Activated naive CD4-positive, alpha-beta T cell treated with anti-CD3 and anti-CD28 coated beads, Interleukin-2, amount 50 U/mL, for 16 hours (primary cell): Measurements from ENCODE around the gene USP28.

Experiments used
- DNase-seq: peaks from one replicate; pipeline ENCODE4 v3.0.0-alpha.2; 2020

The USP28 gene

GRCh38 chr11:113876074-113876797 is 864 bp upstream of the USP28 start:
- DNase-seq: no peak

- DNase-seq: no peak
Observed at GRCh38 chr11:113874581-113875233, 665 bp downstream of the USP28 start.

GRCh38 chr11:113874096-113874495 is 1.3 kb downstream of the USP28 start:
- no peak for DNase-seq

DNA sequence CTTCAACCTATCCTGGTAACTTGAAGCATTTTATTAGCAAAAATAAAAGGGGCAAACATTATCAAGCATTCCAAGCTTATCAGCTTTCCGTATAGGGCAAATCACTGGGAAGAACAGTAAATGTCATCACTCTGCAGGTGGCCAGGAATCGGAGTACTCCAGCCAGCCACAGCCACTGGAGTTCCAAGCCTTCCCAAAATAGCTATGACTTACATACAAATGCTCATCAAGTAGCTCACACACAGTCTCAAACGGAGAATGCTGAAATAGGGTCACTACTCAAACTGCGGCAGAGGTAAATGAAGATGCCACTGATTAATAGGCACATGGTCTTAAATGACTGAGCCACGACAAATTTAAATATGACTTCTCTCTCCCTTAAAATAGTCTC is 2.1 kb downstream of the USP28 start:
- DNase-seq: no peak

- DNase-seq: no peak
Observed at GRCh38 chr11:113871336-113871735, 4.0 kb downstream of the USP28 start.

DNA sequence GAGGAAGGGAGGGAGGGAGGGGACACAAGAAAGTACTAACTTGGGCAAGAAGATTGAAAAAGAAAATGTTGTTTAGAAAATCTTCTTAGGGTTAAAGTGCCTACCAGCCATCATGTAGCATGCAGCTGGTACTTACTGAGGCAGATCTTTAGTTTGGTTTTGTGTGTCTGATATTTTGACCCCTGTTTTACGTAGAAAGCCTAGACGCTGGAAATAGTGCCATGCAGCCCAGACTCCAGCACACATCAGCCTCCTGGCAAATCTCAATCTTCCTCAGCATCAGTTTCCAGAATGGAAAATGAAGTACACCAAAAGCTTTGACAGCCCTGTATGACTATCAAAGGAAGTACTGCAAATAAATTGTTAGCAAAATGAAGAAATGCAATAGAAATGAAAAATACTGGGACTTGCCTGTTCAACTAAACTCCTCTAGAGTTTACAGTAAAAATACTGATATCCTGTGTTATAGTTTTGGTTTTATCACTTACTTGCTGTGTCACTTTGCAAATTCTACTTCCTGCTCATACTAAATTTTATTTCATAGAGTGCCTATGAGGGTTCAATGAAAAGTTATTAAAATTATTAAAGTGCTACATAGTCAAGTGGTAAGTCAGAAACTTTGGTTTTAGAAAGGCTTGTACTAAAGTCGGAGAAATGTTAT is 7.4 kb downstream of the USP28 start:
- no peak for DNase-seq

- DNase-seq: no peak
Observed at GRCh38 chr11:113865873-113866272, 9.5 kb downstream of the USP28 start.

- DNase-seq: no peak
Observed at GRCh38 chr11:113864410-113864809, 11.0 kb downstream of the USP28 start.

DNA sequence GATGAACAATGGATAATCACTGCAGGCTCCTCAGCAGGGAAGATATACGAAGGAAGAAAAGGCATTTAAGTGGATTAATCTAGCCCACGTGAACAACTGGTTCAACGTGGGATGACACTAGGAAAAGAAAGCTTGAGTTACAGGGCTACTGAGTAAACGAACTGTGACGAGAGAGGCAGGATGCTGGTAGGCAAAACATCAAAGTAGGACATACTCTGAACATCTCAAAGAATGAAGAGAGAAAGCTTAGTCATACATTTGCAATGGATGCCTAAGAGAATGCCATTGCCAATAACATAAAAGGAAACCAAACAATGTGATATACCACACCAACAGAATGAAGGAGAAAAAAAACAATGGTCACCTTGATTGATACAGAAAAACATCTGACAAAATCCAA is 12.9 kb downstream of the USP28 start:
- no peak for DNase-seq

DNA sequence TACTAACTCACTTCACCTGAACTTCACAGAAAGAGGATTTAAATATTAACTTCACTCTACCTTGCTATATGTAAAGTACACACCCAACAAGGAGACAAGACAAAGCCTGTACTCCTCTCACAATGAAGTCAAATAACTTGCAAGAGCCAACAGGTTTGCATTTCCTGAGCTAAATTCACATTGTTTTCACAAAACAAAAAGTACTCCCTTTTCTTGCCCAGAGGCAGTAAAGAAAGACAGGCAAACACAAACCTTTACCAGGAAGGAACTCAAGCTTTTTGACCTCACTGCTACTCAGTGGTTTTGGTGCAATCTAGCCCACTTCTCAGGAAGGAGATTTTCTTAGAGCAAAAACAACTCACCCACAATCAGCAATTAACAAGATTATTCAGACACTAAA is 15.7 kb downstream of the USP28 start:
- no peak for DNase-seq

- no peak for DNase-seq
Observed at GRCh38 chr11:113856966-113857759, 18.2 kb downstream of the USP28 start.

GRCh38 chr11:113855803-113856202 is 19.6 kb downstream of the USP28 start:
- DNase-seq: no peak

DNA sequence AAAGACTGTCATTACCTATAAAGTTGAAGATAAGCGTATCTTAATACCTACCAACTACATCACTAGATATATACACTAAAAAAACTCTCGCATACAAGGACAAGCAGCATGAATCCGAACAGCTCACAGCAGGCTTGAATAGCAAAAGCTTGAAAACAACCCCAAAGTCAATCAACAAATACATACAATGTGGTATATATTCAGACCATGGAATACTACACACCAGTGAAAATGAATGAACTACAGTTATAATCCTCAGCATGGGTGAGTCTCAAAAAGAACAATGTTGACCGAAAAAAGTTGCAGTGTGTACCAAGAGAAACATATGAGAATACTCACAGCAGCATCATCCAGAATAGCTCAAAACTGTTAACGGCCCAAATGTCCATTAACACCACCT is 25.2 kb downstream of the USP28 start:
- DNase-seq: no peak

DNA sequence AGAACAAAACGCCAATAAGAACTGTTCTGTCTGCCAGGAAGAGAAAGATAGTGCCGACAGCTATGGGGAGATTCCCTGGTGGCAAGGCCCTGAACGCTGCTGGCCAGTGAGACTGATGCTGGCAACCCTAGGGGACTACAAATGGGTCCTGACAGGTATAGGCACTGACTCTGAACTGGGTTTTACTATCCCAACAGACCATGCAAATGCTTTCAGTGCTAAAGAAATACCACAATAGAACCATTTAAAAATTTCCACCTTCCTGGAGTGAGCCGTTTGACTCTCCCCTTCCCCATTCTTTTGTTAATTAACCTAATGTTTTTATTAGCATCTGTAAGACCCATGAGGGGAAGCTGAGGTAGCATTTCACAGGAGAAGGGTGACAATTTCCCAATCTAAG is 25.7 kb downstream of the USP28 start:
- no peak for DNase-seq

DNA sequence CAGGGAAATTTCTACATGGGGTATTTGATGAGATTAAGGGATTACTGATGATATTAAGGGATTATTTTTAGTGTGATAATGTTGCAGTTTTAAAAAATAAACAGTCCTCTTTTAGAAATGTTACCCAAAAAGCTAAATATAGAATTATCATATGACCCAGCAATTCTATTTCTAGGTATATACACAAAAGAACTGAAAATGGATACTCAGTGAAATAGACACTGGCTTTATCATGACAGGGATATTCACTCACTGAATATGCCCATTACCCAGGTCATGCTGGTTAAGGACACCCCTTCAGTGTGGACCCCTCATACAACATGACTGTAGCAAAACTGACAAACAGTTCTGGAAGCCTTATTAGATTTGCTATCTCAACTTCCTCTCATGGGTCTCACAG is 27.8 kb downstream of the USP28 start:
- DNase-seq: no peak

GRCh38 chr11:113847111-113847510 is 28.3 kb downstream of the USP28 start:
- DNase-seq: no peak

DNA sequence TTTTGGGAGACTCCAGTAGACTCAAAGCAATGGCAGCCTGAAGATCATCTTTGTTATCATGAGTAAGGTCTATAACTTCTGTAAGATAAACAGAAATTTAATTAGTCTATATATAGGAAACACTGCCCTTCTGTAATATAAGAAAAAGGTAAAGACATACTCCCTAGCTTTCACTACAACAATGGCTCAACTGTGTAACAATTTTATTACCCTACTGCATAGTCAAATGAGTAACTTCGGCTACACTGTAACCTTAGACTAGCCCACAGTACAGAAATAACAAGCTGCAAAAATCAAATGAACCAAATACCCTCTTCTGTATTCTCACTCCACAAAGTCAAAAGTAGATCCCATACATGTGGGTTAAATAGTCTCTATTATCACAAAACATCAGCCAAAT is 33.7 kb downstream of the USP28 start:
- no peak for DNase-seq

DNA sequence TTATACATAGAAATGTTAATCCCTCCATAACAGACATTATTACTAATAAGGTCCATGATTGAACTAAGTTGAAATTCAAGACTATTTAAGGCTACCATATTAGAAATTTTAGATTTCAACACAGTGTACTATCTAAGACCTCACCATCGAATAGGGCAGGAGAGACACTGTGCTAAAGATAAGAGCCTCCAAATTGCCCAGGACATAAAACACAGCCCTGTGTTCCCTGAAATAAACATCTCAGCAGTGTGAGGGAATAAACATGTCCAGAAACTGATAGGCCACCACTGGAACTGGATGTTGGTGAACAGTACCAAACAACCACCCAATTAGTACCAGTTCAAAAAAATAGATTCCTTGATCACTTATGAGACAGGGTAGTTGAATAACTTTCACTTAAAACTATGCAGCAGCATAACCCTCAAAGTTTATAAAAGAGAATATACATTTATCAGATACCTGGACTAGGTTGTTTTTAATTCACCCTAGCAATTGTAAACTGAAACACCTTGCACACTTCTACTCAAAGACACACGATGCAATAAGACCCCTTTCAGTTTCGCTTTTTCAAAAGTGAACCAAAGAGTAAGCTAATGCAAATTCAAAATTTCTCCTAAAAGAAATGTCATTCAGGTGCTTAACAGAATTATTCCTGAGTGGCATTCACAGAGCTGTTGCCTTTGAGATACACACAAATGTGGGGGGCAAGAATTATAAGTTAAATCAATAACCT is 34.3 kb downstream of the USP28 start:
- DNase-seq: no peak

DNA sequence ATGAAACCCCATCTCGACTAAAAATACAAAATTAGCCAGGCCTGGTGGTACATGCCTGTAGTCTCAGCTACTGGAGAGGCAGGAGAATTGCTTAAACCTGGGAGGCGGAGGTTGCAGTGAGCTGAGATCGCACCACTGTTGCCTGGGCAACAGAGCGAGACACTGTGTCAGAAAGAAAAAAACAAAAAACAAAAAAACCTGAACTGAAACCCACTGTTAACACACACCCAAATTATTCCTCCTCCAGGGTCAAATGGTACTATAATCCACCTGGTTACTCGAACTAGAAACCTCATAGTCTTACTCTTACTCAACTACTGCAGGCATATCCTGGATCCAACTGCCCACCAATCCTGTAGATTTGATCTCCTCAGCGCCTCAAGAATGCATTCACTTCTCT is 35.5 kb downstream of the USP28 start:
- DNase-seq: no peak

DNA sequence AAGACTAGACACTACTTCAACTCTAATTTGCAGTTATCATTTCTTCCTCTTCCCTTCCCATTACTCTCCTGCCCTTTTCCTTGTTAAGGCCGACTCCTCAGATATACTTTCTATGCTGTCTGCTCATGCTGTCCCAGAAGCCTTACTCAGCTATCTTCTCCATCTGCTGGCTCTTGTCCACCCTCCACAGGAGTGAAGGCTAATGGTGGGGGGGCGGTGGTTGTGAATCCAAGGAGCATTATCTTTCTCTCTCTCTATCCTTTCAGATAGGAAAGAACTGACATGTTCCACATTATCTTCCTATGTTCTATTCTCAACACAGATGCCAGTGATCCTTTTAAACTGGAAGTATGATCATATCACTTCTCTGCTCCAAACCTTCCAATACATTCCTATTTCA is 37.4 kb downstream of the USP28 start:
- no peak for DNase-seq

DNA sequence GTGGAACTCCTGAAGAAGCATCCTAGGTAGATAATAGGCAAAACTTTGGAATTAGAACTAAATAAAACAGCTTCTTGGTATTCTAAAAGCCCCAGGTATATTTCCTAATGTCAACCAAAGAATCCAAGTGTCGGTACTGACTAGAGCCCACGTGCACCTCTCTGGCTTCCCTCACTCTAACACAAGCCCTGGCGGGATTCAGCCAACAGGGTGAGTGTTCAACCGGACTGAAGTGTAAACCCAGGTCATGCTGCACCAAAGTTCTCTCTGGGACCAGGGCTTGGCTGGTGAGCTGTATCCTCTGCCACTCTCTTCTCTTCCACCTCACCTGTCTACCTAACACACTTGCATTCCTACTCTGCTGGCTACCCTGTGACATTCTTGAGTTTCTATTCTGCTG is 40.1 kb downstream of the USP28 start:
- no peak for DNase-seq

DNA sequence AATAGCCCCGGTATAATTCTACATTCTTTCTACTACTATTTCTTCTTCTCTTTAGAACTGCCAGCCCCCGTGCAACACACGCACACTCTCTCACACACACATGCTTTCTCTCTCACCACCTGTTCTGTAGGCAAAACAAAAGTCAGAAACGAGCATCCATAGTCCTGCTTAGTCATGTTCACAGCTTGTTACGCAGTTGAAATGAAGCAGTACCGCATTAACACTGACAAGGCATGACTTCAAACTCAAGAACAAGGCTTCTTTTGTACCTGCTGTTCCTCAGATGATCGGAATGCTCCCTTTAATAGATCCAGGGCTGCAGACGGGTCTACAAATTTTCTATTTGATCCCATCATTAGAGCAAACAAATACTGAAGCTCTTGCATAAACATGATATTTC is 42.2 kb downstream of the USP28 start:
- no peak for DNase-seq

GRCh38 chr11:113831314-113831713 is 44.1 kb downstream of the USP28 start:
- no peak for DNase-seq
